ENCODE measurements around the gene ERG. TPM values are rescaled to one million over a fixed set of nuclear protein-coding genes. Genes with fewer than 3 reads are reported as not detected.

ERG gene
- total and polyA plus RNA-seq, 5 donors from 2014 or later, result 1.5 TPM; not detected in 4

Other genes with a start within 250 kb of the ERG start
- gene KCNJ15, start 241.5 kb downstream of the ERG start, total RNA-seq, result 0.10 TPM
- not detected for gene KCNJ15, start 241.5 kb downstream of the ERG start, polyA plus RNA-seq